T-helper 2 cell treated with Interferon-gamma antibody and Interleukin-4, amounts not matched to agents 5 μg/mL and 100 μg/mL, for 36 hours (primary cell): ENCODE results near the gene TXNDC16.
"Not testable (repeated sequence)": the region's sequence is repeated elsewhere in the genome, so short reads cannot be mapped to it uniquely, and the experiment has no call there.

ENCODE experiments used
- DNase-seq: peaks from one replicate; pipeline ENCODE4 v3.0.0; 2021; ENCODE audit warnings: low spot score
- H3K27ac Mint-ChIP-seq: one replicate; pipeline ENCODE4 v1.8.0; 2021; ENCODE audit warnings: mild to moderate bottlenecking, mixed read lengths
- H3K27me3 Mint-ChIP-seq: one replicate; pipeline ENCODE4 v1.8.0; 2021; ENCODE audit warnings: low read depth, mixed read lengths
- H3K36me3 Mint-ChIP-seq: one replicate; pipeline ENCODE4 v1.8.0; 2021; ENCODE audit warnings: low read depth, mixed read lengths
- H3K4me1 Mint-ChIP-seq: one replicate; pipeline ENCODE4 v1.8.0; 2021; ENCODE audit warnings: low read depth, mixed read lengths
- H3K4me3 Mint-ChIP-seq: one replicate; pipeline ENCODE4 v1.8.0; 2022; ENCODE audit warnings: mild to moderate bottlenecking, moderate library complexity, mixed read lengths
- H3K9me3 Mint-ChIP-seq: one replicate; pipeline ENCODE4 v1.8.0; 2021; ENCODE audit warnings: mixed read lengths

Gene TXNDC16

GRCh38 chr14:52552063-52552988 is at the start of gene TXNDC16, which contains the start of gene GPR137C:
TSS of gene TXNDC16 (minus strand) at chr14:52552505. CDS start at chr14:52543557, 8,948 bp downstream.
TSS of gene GPR137C (plus strand) at chr14:52552836. CDS start at chr14:52553148, 312 bp downstream.
- Mint-ChIP-seq H3K9me3 (no peaks in the 10 kb centered on the region), H3K27me3 (peaks cover 30% of the 10 kb centered on the region), H3K36me3 (peaks cover 4% of the 10 kb centered on the region), H3K4me1 (peaks cover 30% of the 10 kb centered on the region), H3K4me3 (peak within 1 kb of the TSS; percentile 95), H3K27ac (peak within 1 kb of the TSS; percentile 95)
- peak; percentile 99 for DNase-seq

GRCh38 chr14:52599974-52600373 is 47.7 kb upstream of the TXNDC16 start:
- no peak for DNase-seq
- Mint-ChIP-seq H3K4me1 (peaks cover 4% of the 10 kb centered on the region), H3K36me3 (no peaks in the 10 kb centered on the region), H3K4me3 (no peak overlapping the region), H3K9me3 (no peaks in the 10 kb centered on the region), H3K27ac (no peak overlapping the region), H3K27me3 (peaks cover 23% of the 10 kb centered on the region)

- Mint-ChIP-seq H3K4me1 (peaks cover 4% of the 10 kb centered on the region), H3K9me3 (no peaks in the 10 kb centered on the region), H3K27ac (no peak overlapping the region), H3K27me3 (peaks cover 28% of the 10 kb centered on the region), H3K4me3 (no peak overlapping the region), H3K36me3 (no peaks in the 10 kb centered on the region)
- DNase-seq: no peak
Measured at GRCh38 chr14:52598568-52598967, 46.3 kb upstream of the TXNDC16 start.

GRCh38 chr14:52596861-52597260 is 44.6 kb upstream of the TXNDC16 start:
- Mint-ChIP-seq H3K4me3 (no peak overlapping the region), H3K27ac (no peak overlapping the region), H3K27me3 (peaks cover 23% of the 10 kb centered on the region), H3K36me3 (no peaks in the 10 kb centered on the region), H3K4me1 (no peaks in the 10 kb centered on the region), H3K9me3 (no peaks in the 10 kb centered on the region)
- no peak for DNase-seq

- peaks cover 23% of the 10 kb centered on the region for H3K27me3 Mint-ChIP-seq
- no peaks in the 10 kb centered on the region for H3K36me3 Mint-ChIP-seq
Measured at GRCh38 chr14:52596320-52596719, 44.0 kb upstream of the TXNDC16 start.

GRCh38 chr14:52590318-52590717 is 38.0 kb upstream of the TXNDC16 start:
- Mint-ChIP-seq H3K27ac (no peak overlapping the region), H3K4me3 (no peak overlapping the region), H3K36me3 (no peaks in the 10 kb centered on the region), H3K27me3 (peaks cover 14% of the 10 kb centered on the region), H3K4me1 (no peaks in the 10 kb centered on the region), H3K9me3 (no peaks in the 10 kb centered on the region)
- DNase-seq: no peak

More at GRCh38 chr14:52596320-52596719, 44.0 kb upstream of the TXNDC16 start:
- H3K4me1 Mint-ChIP-seq: no peaks in the 10 kb centered on the region
- no peak overlapping the region for H3K27ac Mint-ChIP-seq
- DNase-seq: no peak
- H3K4me3 Mint-ChIP-seq: no peak overlapping the region
- H3K9me3 Mint-ChIP-seq: no peaks in the 10 kb centered on the region

- DNase-seq: no peak
- no peak overlapping the region for H3K27ac Mint-ChIP-seq
- H3K4me1 Mint-ChIP-seq: no peaks in the 10 kb centered on the region
- peaks cover 20% of the 10 kb centered on the region for H3K27me3 Mint-ChIP-seq
- no peaks in the 10 kb centered on the region for H3K36me3 Mint-ChIP-seq
- H3K9me3 Mint-ChIP-seq: no peaks in the 10 kb centered on the region
- no peak overlapping the region for H3K4me3 Mint-ChIP-seq
Measured at GRCh38 chr14:52589646-52590045, 37.3 kb upstream of the TXNDC16 start.

GRCh38 chr14:52583544-52583943 is 31.2 kb upstream of the TXNDC16 start:
- H3K27me3 Mint-ChIP-seq: peaks cover 24% of the 10 kb centered on the region
- H3K4me1 Mint-ChIP-seq: no peaks in the 10 kb centered on the region
- no peak for DNase-seq
- no peaks in the 10 kb centered on the region for H3K9me3 Mint-ChIP-seq
- no peak overlapping the region for H3K27ac Mint-ChIP-seq
- no peaks in the 10 kb centered on the region for H3K36me3 Mint-ChIP-seq
- no peak overlapping the region for H3K4me3 Mint-ChIP-seq

GRCh38 chr14:52575858-52576257 is 23.6 kb upstream of the TXNDC16 start:
- Mint-ChIP-seq H3K27ac (no peak overlapping the region), H3K36me3 (no peaks in the 10 kb centered on the region), H3K27me3 (peaks cover 15% of the 10 kb centered on the region), H3K4me1 (no peaks in the 10 kb centered on the region), H3K4me3 (no peak overlapping the region), H3K9me3 (peaks cover 30% of the 10 kb centered on the region)
- DNase-seq: no peak

GRCh38 chr14:52568454-52568853 is 16.1 kb upstream of the TXNDC16 start:
- Mint-ChIP-seq H3K27me3 (peaks cover 20% of the 10 kb centered on the region), H3K9me3 (peaks cover 31% of the 10 kb centered on the region)
- H3K36me3 Mint-ChIP-seq, H3K4me1 Mint-ChIP-seq, DNase-seq, H3K27ac Mint-ChIP-seq, H3K4me3 Mint-ChIP-seq: not testable (repeated sequence)

- no peak overlapping the region for H3K27ac Mint-ChIP-seq
- no peak for DNase-seq
- H3K4me1 Mint-ChIP-seq: no peaks in the 10 kb centered on the region
- H3K4me3 Mint-ChIP-seq: no peak overlapping the region
- peaks cover 43% of the 10 kb centered on the region for H3K27me3 Mint-ChIP-seq
- H3K36me3 Mint-ChIP-seq: peaks cover 2% of the 10 kb centered on the region
- no peaks in the 10 kb centered on the region for H3K9me3 Mint-ChIP-seq
Measured at GRCh38 chr14:52563120-52563519, 10.8 kb upstream of the TXNDC16 start.

GRCh38 chr14:52558688-52559087 is 6.4 kb upstream of the TXNDC16 start:
- Mint-ChIP-seq H3K27me3 (peaks cover 69% of the 10 kb centered on the region), H3K9me3 (no peaks in the 10 kb centered on the region), H3K27ac (no peak overlapping the region), H3K4me3 (no peak overlapping the region), H3K36me3 (peaks cover 2% of the 10 kb centered on the region), H3K4me1 (peaks cover 6% of the 10 kb centered on the region)
- no peak for DNase-seq

- Mint-ChIP-seq H3K27me3 (peaks cover 44% of the 10 kb centered on the region), H3K4me3 (peak overlapping the region; percentile 95), H3K36me3 (peaks cover 2% of the 10 kb centered on the region), H3K27ac (peak overlapping the region; percentile 77), H3K4me1 (peaks cover 27% of the 10 kb centered on the region), H3K9me3 (no peaks in the 10 kb centered on the region)
- DNase-seq: peak; percentile 55
Measured at GRCh38 chr14:52553671-52554575, 1.6 kb upstream of the TXNDC16 start.
